ENCODE data around the gene TMEM214. TPM values are rescaled to one million over a fixed set of nuclear protein-coding genes. Genes with fewer than 3 reads are reported as not detected.

The TMEM214 gene
- total RNA-seq, 1 experiment from 2014 or later, result 31.8 TPM

GRCh38 chr2:27076323-27076722 lies 43.6 kb downstream of the TMEM214 start:
- Histone ChIP-seq H3K36me3 (ENCODE audit: insufficient read depth, low read length) (no peaks in the 10 kb centered on the region), H3K9me2 (replicated peaks; ENCODE audit: insufficient read depth, low read length) (no peaks in the 10 kb centered on the region), H3K9me3 (ENCODE audit: low read length) (no peaks in the 10 kb centered on the region), H4K20me1 (ENCODE audit: insufficient read depth, low read depth, low read length) (no peaks in the 10 kb centered on the region), H3K4me3 (ENCODE audit: low read length) (no peak overlapping the region), H3K27me3 (ENCODE audit: low read length) (no peaks in the 10 kb centered on the region), H3K27ac (ENCODE audit: low read length) (no peak overlapping the region), H3K4me1 (ENCODE audit: low read length) (peaks cover 27% of the 10 kb centered on the region), H2AFZ (ENCODE audit: low read length) (no peak overlapping the region), H3K9ac (ENCODE audit: low read length) (no peak overlapping the region), H3K4me2 (ENCODE audit: low read depth, low read length, poor library complexity, severe bottlenecking) (no peak overlapping the region), H3K79me2 (ENCODE audit: low read length) (peaks cover under 1% of the 10 kb centered on the region; the same call in 1 of the 2 replicates)
- no peak for DNase-seq

DNA sequence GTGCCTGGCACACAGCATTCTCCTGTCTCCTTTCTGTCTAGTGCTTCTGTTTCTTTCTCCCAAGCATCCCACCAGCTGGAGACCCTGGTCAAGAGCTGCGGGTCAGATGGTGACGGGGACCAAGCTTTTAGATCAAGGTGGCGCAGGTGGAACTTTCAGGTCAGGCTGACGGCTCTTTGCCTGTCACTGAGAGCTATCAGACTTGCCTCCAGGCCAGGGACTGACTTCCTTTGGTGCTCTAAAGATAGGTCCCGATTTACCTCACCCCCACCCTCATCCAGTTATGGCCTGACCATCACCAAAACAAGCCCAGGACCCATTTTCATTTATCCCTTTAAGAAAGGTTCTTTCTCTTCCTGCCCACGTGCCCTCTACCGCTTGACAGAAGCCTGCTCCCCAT lies 44.5 kb downstream of the TMEM214 start:
- Histone ChIP-seq H3K9ac (ENCODE audit: low read length) (no peak overlapping the region), H3K36me3 (ENCODE audit: insufficient read depth, low read length) (no peaks in the 10 kb centered on the region), H3K4me3 (ENCODE audit: low read length) (no peak overlapping the region), H2AFZ (ENCODE audit: low read length) (no peak overlapping the region), H3K27me3 (ENCODE audit: low read length) (no peaks in the 10 kb centered on the region), H3K4me2 (ENCODE audit: low read depth, low read length, poor library complexity, severe bottlenecking) (no peak overlapping the region), H3K79me2 (ENCODE audit: low read length) (no peaks in the 10 kb centered on the region), H4K20me1 (ENCODE audit: insufficient read depth, low read depth, low read length) (no peaks in the 10 kb centered on the region), H3K9me3 (ENCODE audit: low read length) (no peaks in the 10 kb centered on the region), H3K9me2 (replicated peaks; ENCODE audit: insufficient read depth, low read length) (no peaks in the 10 kb centered on the region), H3K27ac (ENCODE audit: low read length) (no peak overlapping the region), H3K4me1 (ENCODE audit: low read length) (peaks cover 32% of the 10 kb centered on the region)
- DNase-seq, result no peak

DNA sequence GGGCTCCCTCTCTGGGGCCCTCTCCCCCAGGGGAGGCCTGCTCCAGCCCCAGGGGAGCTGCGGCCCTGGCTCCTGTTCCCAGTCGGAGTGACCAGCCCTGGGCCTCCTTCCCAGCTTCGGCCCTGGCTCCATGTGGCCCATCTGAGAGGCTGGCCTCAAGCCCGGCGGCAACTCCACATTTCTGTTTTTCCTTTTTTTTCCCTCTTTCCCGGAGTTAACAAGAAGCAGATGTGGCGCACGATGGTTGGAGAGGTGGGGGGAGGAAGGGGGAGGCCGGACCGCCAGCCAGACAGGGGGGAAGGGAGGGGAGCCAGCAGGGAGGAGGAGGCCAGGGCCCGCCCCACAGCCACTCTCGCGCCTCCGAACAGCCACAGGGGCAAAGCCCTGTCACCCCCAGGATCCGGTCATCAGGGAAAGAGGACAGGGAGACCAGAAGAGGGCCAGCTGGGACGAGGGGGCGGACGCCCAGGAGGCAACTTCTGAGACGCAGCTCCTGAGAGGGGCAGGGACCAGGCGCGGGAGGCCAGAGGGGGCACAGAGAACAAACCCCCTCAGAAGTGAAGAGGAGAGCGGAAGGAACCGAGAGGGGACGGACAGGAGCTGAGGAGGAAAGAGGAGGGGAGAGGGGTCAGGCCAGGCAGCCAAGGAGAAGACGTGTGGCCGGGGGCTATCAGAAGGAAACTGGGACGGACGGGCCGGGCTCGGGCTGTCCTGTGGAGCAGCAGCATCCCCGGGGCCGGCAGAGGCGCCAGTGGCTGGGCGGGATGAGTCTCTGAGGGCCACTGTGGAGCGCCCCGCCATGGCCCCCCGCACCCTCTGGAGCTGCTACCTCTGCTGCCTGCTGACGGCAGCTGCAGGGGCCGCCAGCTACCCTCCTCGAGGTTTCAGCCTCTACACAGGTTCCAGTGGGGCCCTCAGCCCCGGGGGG lies 45.8 kb downstream of the TMEM214 start, which contains the start of gene EMILIN1:
Gene EMILIN1 (plus strand): TSS at position 349 of the 928 bp plus-strand sequence. CDS start 451 bp downstream, at position 800.
- H3K79me2 ChIP-seq (ENCODE audit: low read length), result no peaks in the 10 kb centered on the region
- no peak within 1 kb of the TSS for H3K4me2 ChIP-seq (ENCODE audit: low read depth, low read length, poor library complexity, severe bottlenecking)
- no peaks in the 10 kb centered on the region for H3K27me3 ChIP-seq (ENCODE audit: low read length)
- no peak within 1 kb of the TSS for H2AFZ ChIP-seq (ENCODE audit: low read length)
- no peak for DNase-seq
- H3K9me3 ChIP-seq (ENCODE audit: low read length), result no peaks in the 10 kb centered on the region
- no peaks in the 10 kb centered on the region for H3K36me3 ChIP-seq (ENCODE audit: insufficient read depth, low read length)
- peaks cover 29% of the 10 kb centered on the region for H3K4me1 ChIP-seq (ENCODE audit: low read length)
- H3K9me2 ChIP-seq (replicated peaks; ENCODE audit: insufficient read depth, low read length), result no peaks in the 10 kb centered on the region
- H3K9ac ChIP-seq (ENCODE audit: low read length), result no peak within 1 kb of the TSS
- no peaks in the 10 kb centered on the region for H4K20me1 ChIP-seq (ENCODE audit: insufficient read depth, low read depth, low read length)
- H3K4me3 ChIP-seq (ENCODE audit: low read length), result no peak within 1 kb of the TSS
- H3K27ac ChIP-seq (ENCODE audit: low read length), result no peak within 1 kb of the TSS

- no peaks in the 10 kb centered on the region for H4K20me1 ChIP-seq (ENCODE audit: insufficient read depth, low read depth, low read length)
- no peaks in the 10 kb centered on the region for H3K9me3 ChIP-seq (ENCODE audit: low read length)
- H3K27ac ChIP-seq (ENCODE audit: low read length), result no peak overlapping the region
- H3K4me1 ChIP-seq (ENCODE audit: low read length), result peaks cover 29% of the 10 kb centered on the region
- no peak for DNase-seq
- no peaks in the 10 kb centered on the region for H3K36me3 ChIP-seq (ENCODE audit: insufficient read depth, low read length)
- no peaks in the 10 kb centered on the region for H3K79me2 ChIP-seq (ENCODE audit: low read length)
- H3K9me2 ChIP-seq (replicated peaks; ENCODE audit: insufficient read depth, low read length), result no peaks in the 10 kb centered on the region
- H3K9ac ChIP-seq (ENCODE audit: low read length), result no peak overlapping the region
- no peak overlapping the region for H3K4me3 ChIP-seq (ENCODE audit: low read length)
- H2AFZ ChIP-seq (ENCODE audit: low read length), result no peak overlapping the region
- H3K4me2 ChIP-seq (ENCODE audit: low read depth, low read length, poor library complexity, severe bottlenecking), result no peak overlapping the region
- H3K27me3 ChIP-seq (ENCODE audit: low read length), result no peaks in the 10 kb centered on the region
These were observed 46.7 kb downstream of the TMEM214 start for GRCh38 chr2:27079233-27080139.

DNA sequence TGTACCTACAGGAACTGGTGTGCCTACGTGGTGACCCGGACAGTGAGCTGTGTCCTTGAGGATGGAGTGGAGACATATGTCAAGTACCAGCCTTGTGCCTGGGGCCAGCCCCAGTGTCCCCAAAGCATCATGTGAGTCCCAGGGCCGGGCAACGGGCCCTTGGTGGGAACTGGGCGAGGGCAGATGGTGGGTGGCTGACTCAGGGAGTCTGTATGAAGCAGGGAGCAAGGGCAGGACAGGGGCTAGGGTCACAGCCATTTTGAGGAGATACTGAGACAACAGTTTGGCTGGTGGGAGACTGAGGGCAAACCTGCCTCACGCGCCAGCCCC lies 47.3 kb downstream of the TMEM214 start:
- no peaks in the 10 kb centered on the region for H3K79me2 ChIP-seq (ENCODE audit: low read length)
- H3K27me3 ChIP-seq (ENCODE audit: low read length), result no peaks in the 10 kb centered on the region
- no peak overlapping the region for H2AFZ ChIP-seq (ENCODE audit: low read length)
- no peak overlapping the region for H3K4me2 ChIP-seq (ENCODE audit: low read depth, low read length, poor library complexity, severe bottlenecking)
- H4K20me1 ChIP-seq (ENCODE audit: insufficient read depth, low read depth, low read length), result no peaks in the 10 kb centered on the region
- H3K36me3 ChIP-seq (ENCODE audit: insufficient read depth, low read length), result no peaks in the 10 kb centered on the region
- no peak overlapping the region for H3K27ac ChIP-seq (ENCODE audit: low read length)
- H3K9me3 ChIP-seq (ENCODE audit: low read length), result no peaks in the 10 kb centered on the region
- DNase-seq, result no peak
- H3K4me1 ChIP-seq (ENCODE audit: low read length), result peaks cover 23% of the 10 kb centered on the region
- no peaks in the 10 kb centered on the region for H3K9me2 ChIP-seq (replicated peaks; ENCODE audit: insufficient read depth, low read length)
- no peak overlapping the region for H3K9ac ChIP-seq (ENCODE audit: low read length)
- H3K4me3 ChIP-seq (ENCODE audit: low read length), result no peak overlapping the region

DNA sequence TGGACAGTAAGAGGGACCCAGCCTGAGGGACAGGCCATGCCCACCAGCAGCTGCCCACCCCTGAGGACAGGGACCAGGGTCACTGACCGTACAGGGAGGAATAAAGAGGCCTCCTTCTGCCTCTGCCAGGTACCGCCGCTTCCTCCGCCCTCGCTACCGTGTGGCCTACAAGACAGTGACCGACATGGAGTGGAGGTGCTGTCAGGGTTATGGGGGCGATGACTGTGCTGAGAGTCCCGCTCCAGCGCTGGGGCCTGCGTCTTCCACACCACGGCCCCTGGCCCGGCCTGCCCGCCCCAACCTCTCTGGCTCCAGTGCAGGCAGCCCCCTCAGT lies 47.8 kb downstream of the TMEM214 start:
- no peak overlapping the region for H3K4me3 ChIP-seq (ENCODE audit: low read length)
- H3K36me3 ChIP-seq (ENCODE audit: insufficient read depth, low read length), result no peaks in the 10 kb centered on the region
- no peak for DNase-seq
- H3K27me3 ChIP-seq (ENCODE audit: low read length), result no peaks in the 10 kb centered on the region
- H3K4me2 ChIP-seq (ENCODE audit: low read depth, low read length, poor library complexity, severe bottlenecking), result no peak overlapping the region
- no peaks in the 10 kb centered on the region for H3K9me2 ChIP-seq (replicated peaks; ENCODE audit: insufficient read depth, low read length)
- no peaks in the 10 kb centered on the region for H3K79me2 ChIP-seq (ENCODE audit: low read length)
- peaks cover 22% of the 10 kb centered on the region for H3K4me1 ChIP-seq (ENCODE audit: low read length)
- H2AFZ ChIP-seq (ENCODE audit: low read length), result no peak overlapping the region
- no peak overlapping the region for H3K9ac ChIP-seq (ENCODE audit: low read length)
- H3K9me3 ChIP-seq (ENCODE audit: low read length), result no peaks in the 10 kb centered on the region
- no peaks in the 10 kb centered on the region for H4K20me1 ChIP-seq (ENCODE audit: insufficient read depth, low read depth, low read length)
- no peak overlapping the region for H3K27ac ChIP-seq (ENCODE audit: low read length)

GRCh38 chr2:27081984-27082772 lies 49.4 kb downstream of the TMEM214 start:
- no peak for DNase-seq
- Histone ChIP-seq H3K9ac (ENCODE audit: low read length) (peak overlapping the region; percentile 53), H3K4me3 (ENCODE audit: low read length) (peak overlapping the region; percentile 47; the same call in 1 of the 2 replicates), H3K79me2 (ENCODE audit: low read length) (no peaks in the 10 kb centered on the region), H4K20me1 (ENCODE audit: insufficient read depth, low read depth, low read length) (no peaks in the 10 kb centered on the region), H3K27ac (ENCODE audit: low read length) (no peak overlapping the region), H3K9me2 (replicated peaks; ENCODE audit: insufficient read depth, low read length) (no peaks in the 10 kb centered on the region), H3K36me3 (ENCODE audit: insufficient read depth, low read length) (no peaks in the 10 kb centered on the region), H2AFZ (ENCODE audit: low read length) (no peak overlapping the region), H3K27me3 (ENCODE audit: low read length) (no peaks in the 10 kb centered on the region), H3K4me1 (ENCODE audit: low read length) (peaks cover 32% of the 10 kb centered on the region), H3K9me3 (ENCODE audit: low read length) (no peaks in the 10 kb centered on the region), H3K4me2 (ENCODE audit: low read depth, low read length, poor library complexity, severe bottlenecking) (peak overlapping the region; percentile 54)
